WTC11 (cell line): ENCODE data around the gene LRRK2. TPM values are rescaled to one million over a fixed set of nuclear protein-coding genes. Genes with fewer than 3 reads are reported as not detected.

Source experiments
- ATAC-seq: fragments of 200-7000 bp; cut with Tn5 transposase; 2 replicates; pipeline ENCODE4 v1.10.0; 2021; ENCODE audit warnings: mild to moderate bottlenecking, moderate library complexity
- CTCF ChIA-PET: fragments of 300-600 bp; sonication (Branson Sonifier 250); formaldehyde crosslinking; loops from one replicate; lab custom pipeline; 2021; ENCODE audit warnings: antibody characterized with exemption; lab: Charles Lee
- POLR2A ChIA-PET: fragments of 350-600 bp; sonication (Branson Sonifier 250); formaldehyde crosslinking; loops from one replicate; lab custom pipeline; 2021; ENCODE audit warnings: antibody characterized with exemption; lab: Charles Lee
- DNase-seq: peaks from one replicate; pipeline ENCODE4 v3.0.0; 2021; ENCODE audit warnings: low spot score
- H3K27ac Mint-ChIP-seq: 2 replicates; pipeline ENCODE4 v1.8.0; 2021; ENCODE audit warnings: mixed read lengths
- H3K27me3 Mint-ChIP-seq: 2 replicates; pipeline ENCODE4 v1.8.0; 2021; ENCODE audit warnings: low read depth, mild to moderate bottlenecking, moderate library complexity, mixed read lengths
- H3K36me3 Mint-ChIP-seq: 2 replicates; pipeline ENCODE4 v1.8.0; 2021; ENCODE audit warnings: mixed read lengths
- H3K4me1 Mint-ChIP-seq: 2 replicates; pipeline ENCODE4 v1.8.0; 2022; ENCODE audit warnings: mixed read lengths
- H3K4me3 Mint-ChIP-seq: 2 replicates; pipeline ENCODE4 v1.8.0; 2021; ENCODE audit warnings: mild to moderate bottlenecking, moderate library complexity, mixed read lengths
- H3K9me3 Mint-ChIP-seq: 2 replicates; pipeline ENCODE4 v1.8.0; 2021; ENCODE audit warnings: mixed read lengths
- ARID4B ChIP-seq: sonication (generic); formaldehyde crosslinking; IDR thresholded peaks from 2 replicates; pipeline ENCODE4 v1.8.0; 2023; ENCODE audit warnings: missing genetic modification reagents, mild to moderate bottlenecking, borderline replicate concordance
- CBFB ChIP-seq: sonication (generic); formaldehyde crosslinking; IDR thresholded peaks from 2 replicates; pipeline ENCODE4 v1.8.1; 2022; ENCODE audit warnings: mild to moderate bottlenecking, low read depth, missing genetic modification reagents
- CREB1 ChIP-seq: sonication (generic); formaldehyde crosslinking; IDR thresholded peaks from 2 replicates; pipeline ENCODE4 v1.8.0; 2023; ENCODE audit warnings: mild to moderate bottlenecking, missing genetic modification reagents
- CREM ChIP-seq: sonication (generic); formaldehyde crosslinking; IDR thresholded peaks from 2 replicates; pipeline ENCODE4 v1.8.1; 2022; ENCODE audit warnings: mild to moderate bottlenecking, missing genetic modification reagents, moderate library complexity
- ETV6 ChIP-seq: sonication (generic); formaldehyde crosslinking; IDR thresholded peaks from 2 replicates; pipeline ENCODE4 v1.8.1; 2022; ENCODE audit warnings: mild to moderate bottlenecking, missing genetic modification reagents
- FOXJ3 ChIP-seq: sonication (generic); formaldehyde crosslinking; IDR thresholded peaks from 2 replicates; pipeline ENCODE4 v1.9.0; 2021; ENCODE audit warnings: missing genetic modification reagents, mild to moderate bottlenecking, borderline replicate concordance
- JUN ChIP-seq: sonication (generic); formaldehyde crosslinking; IDR thresholded peaks from 2 replicates; pipeline ENCODE4 v1.8.0; 2023; ENCODE audit warnings: mild to moderate bottlenecking, missing genetic modification reagents
- MXD4 ChIP-seq: fragments of 250-450 bp; sonication (Bioruptor Pico); IDR thresholded peaks from 2 replicates; pipeline ENCODE4 v1.8.0; 2021; ENCODE audit warnings: mild to moderate bottlenecking, moderate library complexity, borderline replicate concordance
- NR1H2 ChIP-seq: sonication (generic); formaldehyde crosslinking; IDR thresholded peaks from 2 replicates; pipeline ENCODE4 v1.9.0; 2021; ENCODE audit warnings: mild to moderate bottlenecking, moderate library complexity, missing genetic modification reagents
- NR3C1 ChIP-seq: sonication (generic); formaldehyde crosslinking; conservative IDR thresholded peaks from 2 replicates; pipeline ENCODE4 v1.8.1; 2023; ENCODE audit warnings: low read depth, mild to moderate bottlenecking, missing genetic modification reagents
- PRRX2 ChIP-seq: fragments of 250-450 bp; sonication (Bioruptor Pico); IDR thresholded peaks from 2 replicates; pipeline ENCODE4 v1.8.0; 2021; ENCODE audit warnings: mild to moderate bottlenecking
- RELA ChIP-seq: sonication (generic); formaldehyde crosslinking; IDR thresholded peaks from 2 replicates; pipeline ENCODE4 v1.8.1; 2022; ENCODE audit warnings: missing genetic modification reagents, mild to moderate bottlenecking, borderline replicate concordance
- SMAD4 ChIP-seq: sonication (generic); formaldehyde crosslinking; IDR thresholded peaks from 2 replicates; pipeline ENCODE4 v1.8.0; 2022; ENCODE audit warnings: mild to moderate bottlenecking, missing genetic modification reagents
- SP1 ChIP-seq: sonication (generic); formaldehyde crosslinking; conservative IDR thresholded peaks from 2 replicates; pipeline ENCODE4 v1.8.1; 2022; ENCODE audit warnings: missing genetic modification reagents
- TEAD1 ChIP-seq: sonication (generic); formaldehyde crosslinking; IDR thresholded peaks from 2 replicates; pipeline ENCODE4 v1.8.0; 2022; ENCODE audit warnings: mild to moderate bottlenecking, missing genetic modification reagents
- ZNF121 ChIP-seq: sonication (generic); formaldehyde crosslinking; IDR thresholded peaks from 2 replicates; pipeline ENCODE4 v1.8.0; 2023; ENCODE audit warnings: missing genetic modification reagents
- ZNF263 ChIP-seq: sonication (generic); formaldehyde crosslinking; IDR thresholded peaks from 2 replicates; pipeline ENCODE4 v1.8.1; 2022; ENCODE audit warnings: low read depth, mild to moderate bottlenecking, moderate library complexity, missing genetic modification reagents
- ZNF281 ChIP-seq: sonication (generic); formaldehyde crosslinking; IDR thresholded peaks from 2 replicates; pipeline ENCODE4 v1.8.0; 2023; ENCODE audit warnings: mild to moderate bottlenecking, missing genetic modification reagents
- ZNF423 ChIP-seq: fragments of 250-450 bp; sonication (Bioruptor Pico); IDR thresholded peaks from 2 replicates; pipeline ENCODE4 v2.1.2; 2022; ENCODE audit warnings: mild to moderate bottlenecking, moderate library complexity
- total RNA-seq: library from RNA; stranded (reverse); gene quantifications from 3 replicates; pipeline ENCODE4 v1.2.3, GENCODE V29; 2021
- TF ChIP-seq, protein P1 (sequence below): sonication (generic); formaldehyde crosslinking; IDR thresholded peaks from 2 replicates; pipeline ENCODE4 v1.8.1; 2023; ENCODE audit warnings: mild to moderate bottlenecking, missing genetic modification reagents, borderline replicate concordance
- TF ChIP-seq, protein P2 (sequence below): sonication (generic); formaldehyde crosslinking; IDR thresholded peaks from 2 replicates; pipeline ENCODE4 v1.8.1; 2023; ENCODE audit warnings: mild to moderate bottlenecking, moderate library complexity, missing genetic modification reagents

The LRRK2 gene
- total RNA-seq, 1 experiment from 2014 or later = 0.46 TPM

GRCh38 chr12:40203060-40203430, 21.8 kb upstream of the LRRK2 start:
- CTCF ChIA-PET = interaction anchor here (0.7 kb wide), 1 partner anchor 590 kb away, joined by 4 read pairs; no protein-coding TSS in a partner anchor
- Mint-ChIP-seq H3K4me3 (no peak overlapping the region), H3K27me3 (no peaks in the 10 kb centered on the region), H3K27ac (no peak overlapping the region), H3K9me3 (peaks cover 4% of the 10 kb centered on the region; the same call in 1 of the 2 replicates), H3K36me3 (no peaks in the 10 kb centered on the region), H3K4me1 (no peaks in the 10 kb centered on the region)
- DNase-seq (no peak), ATAC-seq (no peak)
- TF ChIP-seq NR3C1 (CRISPR knock-in tag) (no peak), ZNF423 (no peak), PRRX2 (CRISPR knock-in tag) (no peak), ETV6 (no peak), SP1 (CRISPR knock-in tag) (no peak), JUN (CRISPR knock-in tag) (no peak), CREM (CRISPR knock-in tag) (no peak), ZNF281 (CRISPR knock-in tag) (no peak), SMAD4 (CRISPR knock-in tag) (no peak), MXD4 (CRISPR knock-in tag) (no peak)
- TF ChIP-seq, protein P1, sequence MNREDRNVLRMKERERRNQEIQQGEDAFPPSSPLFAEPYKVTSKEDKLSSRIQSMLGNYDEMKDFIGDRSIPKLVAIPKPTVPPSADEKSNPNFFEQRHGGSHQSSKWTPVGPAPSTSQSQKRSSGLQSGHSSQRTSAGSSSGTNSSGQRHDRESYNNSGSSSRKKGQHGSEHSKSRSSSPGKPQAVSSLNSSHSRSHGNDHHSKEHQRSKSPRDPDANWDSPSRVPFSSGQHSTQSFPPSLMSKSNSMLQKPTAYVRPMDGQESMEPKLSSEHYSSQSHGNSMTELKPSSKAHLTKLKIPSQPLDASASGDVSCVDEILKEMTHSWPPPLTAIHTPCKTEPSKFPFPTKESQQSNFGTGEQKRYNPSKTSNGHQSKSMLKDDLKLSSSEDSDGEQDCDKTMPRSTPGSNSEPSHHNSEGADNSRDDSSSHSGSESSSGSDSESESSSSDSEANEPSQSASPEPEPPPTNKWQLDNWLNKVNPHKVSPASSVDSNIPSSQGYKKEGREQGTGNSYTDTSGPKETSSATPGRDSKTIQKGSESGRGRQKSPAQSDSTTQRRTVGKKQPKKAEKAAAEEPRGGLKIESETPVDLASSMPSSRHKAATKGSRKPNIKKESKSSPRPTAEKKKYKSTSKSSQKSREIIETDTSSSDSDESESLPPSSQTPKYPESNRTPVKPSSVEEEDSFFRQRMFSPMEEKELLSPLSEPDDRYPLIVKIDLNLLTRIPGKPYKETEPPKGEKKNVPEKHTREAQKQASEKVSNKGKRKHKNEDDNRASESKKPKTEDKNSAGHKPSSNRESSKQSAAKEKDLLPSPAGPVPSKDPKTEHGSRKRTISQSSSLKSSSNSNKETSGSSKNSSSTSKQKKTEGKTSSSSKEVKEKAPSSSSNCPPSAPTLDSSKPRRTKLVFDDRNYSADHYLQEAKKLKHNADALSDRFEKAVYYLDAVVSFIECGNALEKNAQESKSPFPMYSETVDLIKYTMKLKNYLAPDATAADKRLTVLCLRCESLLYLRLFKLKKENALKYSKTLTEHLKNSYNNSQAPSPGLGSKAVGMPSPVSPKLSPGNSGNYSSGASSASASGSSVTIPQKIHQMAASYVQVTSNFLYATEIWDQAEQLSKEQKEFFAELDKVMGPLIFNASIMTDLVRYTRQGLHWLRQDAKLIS (CRISPR knock-in tag) = no peak
- POLR2A ChIA-PET = interaction anchor here (0.7 kb wide), 1 partner anchor 56 kb away, joined by 3 read pairs; no protein-coding TSS in a partner anchor

GRCh38 chr12:40204337-40204736, 20.5 kb upstream of the LRRK2 start:
- Mint-ChIP-seq H3K4me1 (no peaks in the 10 kb centered on the region), H3K9me3 (peaks cover 4% of the 10 kb centered on the region; the same call in 1 of the 2 replicates), H3K27me3 (no peaks in the 10 kb centered on the region), H3K27ac (no peak overlapping the region), H3K36me3 (no peaks in the 10 kb centered on the region), H3K4me3 (no peak overlapping the region)
- POLR2A ChIA-PET = no interaction called here
- CTCF ChIA-PET = no interaction called here
- no peak for ATAC-seq
- no peak for TF ChIP-seq JUN (CRISPR knock-in tag)
- no peak for DNase-seq

DNA sequence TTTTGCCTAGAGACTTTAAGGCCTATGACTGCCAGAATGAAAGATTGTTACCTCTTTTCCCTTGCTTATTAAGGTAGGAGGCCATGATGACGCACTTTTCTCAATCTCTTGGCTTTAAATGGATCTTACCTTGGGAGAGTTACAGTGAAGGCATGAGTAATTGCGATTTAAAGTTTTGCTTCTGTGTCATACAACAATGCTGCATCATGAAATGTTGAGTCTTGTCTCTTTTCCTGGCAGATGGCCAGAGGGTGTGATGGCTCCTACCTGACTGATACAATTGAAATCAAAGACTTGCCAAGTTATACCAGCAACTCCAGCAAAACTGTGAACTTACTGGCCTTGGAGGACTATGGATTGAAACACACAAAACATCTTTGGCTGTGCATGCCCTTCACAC, 17.2 kb upstream of the LRRK2 start:
- H3K36me3 Mint-ChIP-seq = peaks cover 9% of the 10 kb centered on the region
- H3K27ac Mint-ChIP-seq = no peak overlapping the region
- peaks cover 17% of the 10 kb centered on the region for H3K9me3 Mint-ChIP-seq
- H3K27me3 Mint-ChIP-seq = no peaks in the 10 kb centered on the region; the same call in 1 of the 2 replicates
- ChIA-PET CTCF (no interaction called here), POLR2A (no interaction called here)
- no peak for ATAC-seq
- H3K4me3 Mint-ChIP-seq = no peak overlapping the region
- H3K4me1 Mint-ChIP-seq = peaks cover 5% of the 10 kb centered on the region
- DNase-seq = no peak
- TF ChIP-seq, protein P2, sequence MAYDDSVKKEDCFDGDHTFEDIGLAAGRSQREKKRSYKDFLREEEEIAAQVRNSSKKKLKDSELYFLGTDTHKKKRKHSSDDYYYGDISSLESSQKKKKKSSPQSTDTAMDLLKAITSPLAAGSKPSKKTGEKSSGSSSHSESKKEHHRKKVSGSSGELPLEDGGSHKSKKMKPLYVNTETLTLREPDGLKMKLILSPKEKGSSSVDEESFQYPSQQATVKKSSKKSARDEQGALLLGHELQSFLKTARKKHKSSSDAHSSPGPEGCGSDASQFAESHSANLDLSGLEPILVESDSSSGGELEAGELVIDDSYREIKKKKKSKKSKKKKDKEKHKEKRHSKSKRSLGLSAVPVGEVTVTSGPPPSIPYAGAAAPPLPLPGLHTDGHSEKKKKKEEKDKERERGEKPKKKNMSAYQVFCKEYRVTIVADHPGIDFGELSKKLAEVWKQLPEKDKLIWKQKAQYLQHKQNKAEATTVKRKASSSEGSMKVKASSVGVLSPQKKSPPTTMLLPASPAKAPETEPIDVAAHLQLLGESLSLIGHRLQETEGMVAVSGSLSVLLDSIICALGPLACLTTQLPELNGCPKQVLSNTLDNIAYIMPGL = no peak
- no peak for TF ChIP-seq ZNF263 (CRISPR knock-in tag)
- TF ChIP-seq ETV6 = no peak
- TF ChIP-seq RELA (CRISPR knock-in tag) = no peak
- TF ChIP-seq TEAD1 (CRISPR knock-in tag) = no peak
- TF ChIP-seq ZNF121 = no peak
- TF ChIP-seq CREB1 = no peak
- no peak for TF ChIP-seq SP1 (CRISPR knock-in tag)
- no peak for TF ChIP-seq ARID4B
- no peak for TF ChIP-seq FOXJ3 (CRISPR knock-in tag)
- TF ChIP-seq CBFB = no peak
- TF ChIP-seq SMAD4 (CRISPR knock-in tag) = no peak
- TF ChIP-seq NR1H2 = no peak
